RWPE1 (cell line): Measurements from ENCODE around the gene SCD5.

Experiments used
- CTCF ChIA-PET: fragments of 350-600 bp; sonication (Branson Sonifier 250); formaldehyde crosslinking; extraction: SDS; loops from one replicate; lab custom pipeline; 2021; lab: Yijun Ruan, JAX
- POLR2A ChIA-PET: fragments of 400-600 bp; formaldehyde crosslinking; extraction: SDS; loops from one replicate; lab custom pipeline; 2020; ENCODE audit warnings: antibody characterized with exemption; ENCODE audit not compliant: low non-redundant PET; lab: Yijun Ruan, JAX
- DNase-seq: peaks from one replicate; pipeline ENCODE4 v3.0.0; 2012; ENCODE audit warnings: low spot score
- H3K27ac ChIP-seq: fragments of 450-650 bp; 2 replicates; pipeline ENCODE4 v1.5.1; 2017
- TF ChIP-seq, protein P1 (sequence below): fragments of 450-650 bp; conservative IDR thresholded peaks from 2 replicates; pipeline ENCODE4 v1.5.1; 2017; ENCODE audit warnings: low read depth, mild to moderate bottlenecking

The SCD5 gene

GRCh38 chr4:82694046-82694445 is 104.5 kb downstream of the SCD5 start:
- TF ChIP-seq, protein P1, sequence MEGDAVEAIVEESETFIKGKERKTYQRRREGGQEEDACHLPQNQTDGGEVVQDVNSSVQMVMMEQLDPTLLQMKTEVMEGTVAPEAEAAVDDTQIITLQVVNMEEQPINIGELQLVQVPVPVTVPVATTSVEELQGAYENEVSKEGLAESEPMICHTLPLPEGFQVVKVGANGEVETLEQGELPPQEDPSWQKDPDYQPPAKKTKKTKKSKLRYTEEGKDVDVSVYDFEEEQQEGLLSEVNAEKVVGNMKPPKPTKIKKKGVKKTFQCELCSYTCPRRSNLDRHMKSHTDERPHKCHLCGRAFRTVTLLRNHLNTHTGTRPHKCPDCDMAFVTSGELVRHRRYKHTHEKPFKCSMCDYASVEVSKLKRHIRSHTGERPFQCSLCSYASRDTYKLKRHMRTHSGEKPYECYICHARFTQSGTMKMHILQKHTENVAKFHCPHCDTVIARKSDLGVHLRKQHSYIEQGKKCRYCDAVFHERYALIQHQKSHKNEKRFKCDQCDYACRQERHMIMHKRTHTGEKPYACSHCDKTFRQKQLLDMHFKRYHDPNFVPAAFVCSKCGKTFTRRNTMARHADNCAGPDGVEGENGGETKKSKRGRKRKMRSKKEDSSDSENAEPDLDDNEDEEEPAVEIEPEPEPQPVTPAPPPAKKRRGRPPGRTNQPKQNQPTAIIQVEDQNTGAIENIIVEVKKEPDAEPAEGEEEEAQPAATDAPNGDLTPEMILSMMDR = no peak
- no peak for DNase-seq
- ChIA-PET CTCF (no interaction called here), POLR2A (no interaction called here)
- H3K27ac ChIP-seq = no peak overlapping the region

- ChIA-PET POLR2A (no interaction called here), CTCF (no interaction called here)
- no peak overlapping the region for H3K27ac ChIP-seq
- TF ChIP-seq, protein P1 = no peak
- DNase-seq = no peak
Observed at GRCh38 chr4:82692101-82692780, 106.4 kb downstream of the SCD5 start.

DNA sequence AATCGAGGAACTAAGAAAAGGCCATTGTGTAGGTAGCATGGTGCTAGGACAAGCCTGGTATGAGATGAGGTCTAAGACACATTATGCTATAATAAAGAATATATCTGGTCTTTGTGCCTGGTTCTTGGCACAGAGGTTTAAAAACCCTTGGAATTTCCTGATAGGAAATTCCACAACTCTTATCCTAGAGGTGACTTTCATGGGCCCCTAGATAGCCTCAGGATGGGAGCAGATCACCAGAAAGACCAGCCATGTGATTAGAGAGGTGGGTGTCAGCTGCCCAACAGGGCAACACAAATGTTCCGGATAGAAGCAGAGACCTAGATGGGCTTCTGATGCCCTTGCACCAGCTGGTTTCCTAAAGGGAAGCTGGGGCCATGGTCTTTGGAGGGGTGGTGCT is 107.2 kb downstream of the SCD5 start:
- no peak for DNase-seq
- no peak overlapping the region for H3K27ac ChIP-seq
- TF ChIP-seq, protein P1 = no peak
- POLR2A ChIA-PET = no interaction called here
- CTCF ChIA-PET = no interaction called here

GRCh38 chr4:82688091-82688795 is 110.4 kb downstream of the SCD5 start:
- TF ChIP-seq, protein P1 = no peak
- no peak overlapping the region for H3K27ac ChIP-seq
- ChIA-PET POLR2A (no interaction called here), CTCF (interaction anchor here (0.8 kb wide), 1 partner anchor 240 kb away, joined by 3 read pairs; no protein-coding TSS in a partner anchor)
- DNase-seq = no peak

DNA sequence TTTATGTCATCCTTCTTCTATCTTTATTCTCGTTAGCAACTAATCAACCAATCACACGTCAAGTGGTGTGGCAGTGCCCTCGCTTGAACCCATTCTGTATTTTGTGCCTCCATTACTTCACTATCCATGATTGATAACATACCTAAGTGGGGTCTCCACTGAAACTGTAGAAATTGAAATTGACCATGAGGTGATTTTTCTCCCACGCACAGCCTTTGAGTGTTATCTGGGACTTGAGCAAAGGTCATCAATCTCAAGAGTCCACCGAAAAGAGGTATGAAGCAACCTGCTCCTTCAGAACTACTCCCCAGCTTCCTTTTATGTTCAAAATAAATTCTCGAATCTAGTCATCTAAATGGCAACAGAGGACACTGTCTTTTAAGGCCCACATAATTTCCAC is 111.1 kb downstream of the SCD5 start:
- CTCF ChIA-PET = interaction anchor here (0.8 kb wide), 1 partner anchor 239 kb away, joined by 3 read pairs; no protein-coding TSS in a partner anchor
- POLR2A ChIA-PET = no interaction called here
- TF ChIP-seq, protein P1 = no peak

DNA sequence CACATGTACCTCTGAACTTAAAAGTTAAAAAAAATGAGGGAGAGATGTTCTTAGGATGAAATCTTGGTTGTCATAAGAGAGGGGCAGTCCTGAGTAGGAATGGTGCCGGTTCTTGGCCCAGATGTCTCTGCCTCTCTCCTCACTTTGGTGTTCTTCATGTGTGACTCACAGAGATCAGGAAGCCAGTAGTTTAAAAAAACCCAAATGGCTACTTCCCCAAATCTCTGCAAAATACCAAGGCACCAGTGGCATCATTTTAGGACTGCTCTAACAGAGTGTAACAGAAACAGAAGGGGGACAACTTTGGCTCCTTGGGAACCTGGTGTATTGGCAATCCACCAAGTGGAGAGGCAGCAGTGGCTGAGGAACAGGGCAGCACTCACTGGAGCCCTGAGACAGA is 116.8 kb downstream of the SCD5 start:
- no peak for DNase-seq
- ChIA-PET CTCF (no interaction called here), POLR2A (no interaction called here)
- TF ChIP-seq, protein P1 = no peak
- no peak overlapping the region for H3K27ac ChIP-seq

More for the DNA sequence above, 111.1 kb downstream of the SCD5 start:
- H3K27ac ChIP-seq = no peak overlapping the region
- DNase-seq = no peak
